ENCODE data around the gene MMP24OS.
A peak's percentile ranks its signal among the peaks of the same experiment; 100 is the strongest.

Gene MMP24OS

GRCh38 chr20:35306931-35307517 lies 29.1 kb upstream of the MMP24OS start:
- DNase-seq (ENCODE audit: low spot score) = peak; percentile 33

DNA sequence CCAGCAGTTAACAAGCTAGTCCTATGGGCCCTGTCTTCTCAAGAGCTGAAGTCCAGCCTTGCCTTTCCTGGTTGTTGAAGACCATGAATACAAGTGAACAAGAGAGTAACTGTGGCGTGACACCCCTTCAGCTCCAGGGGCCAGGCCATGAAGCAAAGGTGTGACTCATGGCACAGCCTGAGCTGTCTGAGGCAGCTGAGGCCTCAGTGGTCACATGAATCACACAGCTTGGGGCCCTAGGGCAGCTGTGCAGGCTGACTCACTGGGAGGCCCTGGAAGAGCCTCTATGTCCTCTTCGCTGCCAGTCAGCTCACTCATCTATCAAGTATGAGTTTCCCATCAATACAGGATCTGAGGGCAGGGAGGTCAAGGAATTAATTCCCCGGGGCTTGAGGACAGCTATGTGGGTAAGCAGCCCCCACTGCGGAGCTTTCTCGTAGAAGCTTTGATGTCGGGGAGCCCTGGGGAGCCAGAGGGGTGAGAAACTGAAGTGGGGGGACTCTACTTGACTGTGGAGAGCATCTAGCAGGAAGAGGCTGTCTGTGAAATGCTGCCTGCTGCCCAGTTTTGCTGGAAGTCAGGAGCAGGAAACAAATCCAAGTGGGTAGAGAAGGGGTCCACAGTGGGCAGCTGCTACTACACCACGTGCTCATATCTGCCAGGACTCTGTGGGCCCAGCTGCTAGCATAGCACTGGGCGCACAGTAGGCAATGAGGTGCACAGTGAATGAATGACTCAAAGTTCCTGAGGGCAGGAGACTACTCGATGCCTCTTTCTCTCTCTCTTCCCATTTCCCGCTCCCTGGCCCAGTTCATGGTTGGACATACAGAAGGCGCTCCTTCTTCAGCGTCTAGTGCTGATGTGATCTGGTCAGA lies 28.0 kb upstream of the MMP24OS start:
- peak; percentile 77 for DNase-seq (ENCODE audit: low spot score)

DNA sequence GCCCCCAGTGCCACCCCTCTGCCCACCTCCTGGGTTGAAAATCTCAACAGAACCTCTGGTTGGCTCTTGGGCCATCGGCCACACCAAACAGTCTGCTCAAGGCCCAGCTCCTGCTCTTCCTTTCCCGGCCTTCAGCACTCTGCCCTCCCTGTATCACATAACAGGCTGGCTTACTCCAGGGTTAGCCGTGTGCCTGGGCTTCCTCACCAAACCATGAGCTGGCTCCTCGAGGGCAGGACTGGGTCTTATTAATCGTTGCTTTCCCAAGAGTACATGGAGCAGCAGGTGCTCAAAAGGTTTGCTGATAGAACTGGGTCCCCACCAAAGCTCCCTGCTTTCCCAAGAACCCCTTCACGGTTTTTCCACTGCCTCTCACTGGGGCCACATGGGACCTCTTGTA lies 27.0 kb upstream of the MMP24OS start:
- DNase-seq (ENCODE audit: low spot score) = no peak

DNA sequence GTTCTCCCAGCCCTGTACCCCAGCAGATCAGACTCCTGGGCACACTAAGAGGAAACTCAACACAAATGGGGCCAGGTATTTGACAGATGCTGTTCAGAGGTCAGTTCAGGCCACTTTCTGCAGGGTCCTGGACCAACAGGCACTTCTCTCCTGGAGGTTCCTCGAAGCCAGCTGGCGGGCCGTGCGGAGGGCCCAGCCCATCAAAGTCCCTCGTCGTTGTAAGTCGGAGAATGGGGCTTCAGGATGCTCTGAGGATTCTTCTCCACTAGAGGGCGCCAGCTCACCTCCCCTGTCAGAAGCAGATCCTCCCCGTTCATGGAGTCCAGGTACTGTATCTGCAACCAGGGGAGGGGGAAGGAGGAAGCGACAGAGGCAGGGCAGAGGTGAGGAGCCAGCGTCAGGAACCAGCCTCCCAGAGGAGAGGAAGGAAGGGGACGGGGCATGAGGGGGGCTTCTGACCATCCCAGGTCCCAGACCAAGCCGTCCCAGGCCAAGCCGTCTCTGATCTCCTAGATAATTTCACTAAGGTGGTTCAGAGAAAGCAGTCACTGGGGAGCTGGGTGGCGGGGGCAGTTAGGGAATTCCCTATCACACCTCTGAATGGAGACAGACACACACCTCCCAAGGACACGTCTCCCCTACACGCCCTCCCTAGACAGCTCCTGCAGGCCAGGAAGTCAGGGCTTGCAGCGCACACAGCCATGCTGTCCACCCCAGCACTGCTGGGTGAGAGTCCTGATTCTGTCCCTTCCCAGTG lies 26.0 kb upstream of the MMP24OS start:
- peak; percentile 83 for DNase-seq (ENCODE audit: low spot score)

DNA sequence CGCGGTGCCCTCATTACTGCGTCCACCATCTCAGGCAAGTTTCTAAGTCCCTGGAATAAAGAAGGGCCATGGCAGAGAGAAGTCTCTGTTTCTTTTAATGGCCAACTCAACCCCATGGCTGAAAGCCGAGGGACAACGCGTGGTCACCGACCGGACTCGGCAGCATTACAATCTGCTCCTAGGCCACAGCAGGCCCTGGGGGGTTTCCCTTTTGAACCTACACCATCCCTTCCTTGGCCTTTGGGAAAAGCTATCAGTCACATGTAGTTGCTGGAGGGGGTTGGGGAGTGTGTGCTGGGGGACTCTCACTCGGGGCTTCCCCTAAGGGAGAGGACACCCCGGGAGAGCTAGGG lies 25.4 kb upstream of the MMP24OS start:
- no peak for DNase-seq (ENCODE audit: low spot score)

GRCh38 chr20:35302421-35303335 lies 24.8 kb upstream of the MMP24OS start:
- no peak for DNase-seq (ENCODE audit: low spot score)

DNA sequence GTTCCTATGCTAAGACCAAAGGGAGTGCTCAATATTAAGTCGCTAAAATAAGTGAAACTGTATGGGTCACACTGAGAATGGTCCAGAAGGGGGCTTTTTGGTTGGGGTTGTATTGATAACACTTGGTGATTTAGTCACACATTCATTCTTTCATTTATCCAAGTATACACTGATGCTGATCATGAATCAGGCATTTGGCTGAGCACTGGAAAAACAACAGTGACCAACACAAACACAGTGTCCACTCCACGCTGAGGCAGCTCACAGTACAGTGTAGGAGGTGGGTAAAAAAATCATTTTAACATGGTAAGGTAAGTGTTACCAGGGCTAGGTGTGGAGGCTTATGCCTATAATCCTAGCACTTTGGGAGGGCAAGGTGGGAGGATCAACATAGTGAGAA lies 23.5 kb upstream of the MMP24OS start:
- DNase-seq (ENCODE audit: low spot score) = no peak

DNA sequence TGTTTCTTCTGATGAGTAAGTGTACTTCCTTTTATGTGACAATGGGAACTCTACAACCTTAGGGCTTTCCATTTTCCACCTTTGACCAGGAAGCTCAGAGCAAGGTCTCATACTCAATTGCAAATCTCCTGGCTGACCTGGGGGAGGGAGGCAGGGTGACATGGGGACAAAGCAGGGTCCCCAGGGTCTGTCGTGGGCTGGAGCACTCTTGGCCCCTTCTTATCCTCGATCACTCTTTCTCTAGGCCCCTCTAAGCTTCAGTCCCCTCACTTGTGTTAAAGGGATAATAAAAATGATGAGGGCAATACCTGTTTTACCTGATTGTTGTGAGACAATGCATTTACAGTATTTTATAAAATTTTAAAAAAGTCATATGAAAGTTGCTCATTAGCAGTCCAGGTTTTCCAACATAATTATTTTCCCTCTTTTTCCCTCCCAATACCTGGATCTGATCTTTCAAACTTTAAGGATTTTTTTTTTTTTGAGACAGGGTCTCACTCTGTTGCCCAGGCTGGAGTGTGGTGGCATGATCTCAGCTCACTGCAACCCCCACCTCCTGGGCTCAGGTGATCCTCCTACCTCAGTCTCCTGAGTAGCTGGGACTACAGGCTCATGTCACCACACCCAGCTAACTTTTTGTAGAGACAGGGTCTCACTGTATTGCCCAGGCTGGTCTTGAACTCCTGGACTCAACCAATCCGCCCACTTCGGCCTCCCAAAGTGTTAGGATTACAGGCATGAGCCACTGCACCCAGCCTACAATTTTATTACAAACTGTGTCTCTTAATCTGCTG lies 22.7 kb upstream of the MMP24OS start:
- DNase-seq (ENCODE audit: low spot score) = no peak

- DNase-seq (ENCODE audit: low spot score) = no peak
Observed at GRCh38 chr20:35299780-35300179, 21.9 kb upstream of the MMP24OS start.

DNA sequence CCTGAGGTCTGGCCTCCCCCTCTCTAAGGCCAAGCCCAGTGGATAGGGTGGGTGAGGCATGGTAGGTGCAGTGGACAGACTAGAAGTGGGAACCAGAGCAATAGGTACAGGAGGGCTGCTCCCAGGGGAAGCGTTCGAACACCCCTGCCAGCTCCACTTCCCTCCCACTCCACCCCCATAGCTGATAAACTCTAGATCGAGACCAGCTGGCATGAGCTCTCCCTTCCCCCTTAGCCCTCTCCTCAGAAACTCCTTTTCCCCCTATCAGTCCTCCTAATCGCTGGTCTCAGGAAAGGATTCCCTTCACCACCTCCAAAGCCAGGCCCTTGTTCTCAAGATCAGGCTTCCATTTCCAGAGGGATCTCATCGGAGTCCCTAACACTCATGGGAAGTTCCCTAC lies 20.3 kb upstream of the MMP24OS start:
- DNase-seq (ENCODE audit: low spot score) = no peak

GRCh38 chr20:35297740-35298139 lies 19.8 kb upstream of the MMP24OS start:
- DNase-seq (ENCODE audit: low spot score) = no peak

DNA sequence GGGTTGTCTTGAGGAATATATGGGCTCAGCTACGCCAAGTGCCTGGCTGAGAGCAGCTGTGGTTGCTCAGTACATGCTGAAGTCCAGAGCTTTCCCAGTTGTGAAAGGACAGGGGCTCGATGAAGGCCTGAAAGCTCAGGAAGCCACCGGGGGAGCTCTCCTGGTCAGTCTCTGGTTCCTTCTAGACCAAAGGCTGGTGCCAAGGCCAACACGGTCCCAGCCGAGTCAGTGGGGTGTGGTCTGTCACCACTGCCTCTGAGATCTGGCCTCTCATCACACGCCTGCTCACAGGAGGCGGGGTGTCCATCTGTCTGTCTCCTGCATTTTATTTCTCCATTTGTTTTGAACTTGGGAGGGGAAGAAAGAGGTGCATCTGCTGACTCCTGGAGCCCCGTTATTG lies 19.2 kb upstream of the MMP24OS start:
- no peak for DNase-seq (ENCODE audit: low spot score)

GRCh38 chr20:35296101-35296554 lies 18.2 kb upstream of the MMP24OS start:
- no peak for DNase-seq (ENCODE audit: low spot score)

- no peak for DNase-seq (ENCODE audit: low spot score)
Observed at GRCh38 chr20:35295674-35296073, 17.8 kb upstream of the MMP24OS start.

GRCh38 chr20:35295058-35295457 lies 17.1 kb upstream of the MMP24OS start:
- no peak for DNase-seq (ENCODE audit: low spot score)

- DNase-seq (ENCODE audit: low spot score) = no peak
Observed at GRCh38 chr20:35294293-35294685, 16.4 kb upstream of the MMP24OS start.

DNA sequence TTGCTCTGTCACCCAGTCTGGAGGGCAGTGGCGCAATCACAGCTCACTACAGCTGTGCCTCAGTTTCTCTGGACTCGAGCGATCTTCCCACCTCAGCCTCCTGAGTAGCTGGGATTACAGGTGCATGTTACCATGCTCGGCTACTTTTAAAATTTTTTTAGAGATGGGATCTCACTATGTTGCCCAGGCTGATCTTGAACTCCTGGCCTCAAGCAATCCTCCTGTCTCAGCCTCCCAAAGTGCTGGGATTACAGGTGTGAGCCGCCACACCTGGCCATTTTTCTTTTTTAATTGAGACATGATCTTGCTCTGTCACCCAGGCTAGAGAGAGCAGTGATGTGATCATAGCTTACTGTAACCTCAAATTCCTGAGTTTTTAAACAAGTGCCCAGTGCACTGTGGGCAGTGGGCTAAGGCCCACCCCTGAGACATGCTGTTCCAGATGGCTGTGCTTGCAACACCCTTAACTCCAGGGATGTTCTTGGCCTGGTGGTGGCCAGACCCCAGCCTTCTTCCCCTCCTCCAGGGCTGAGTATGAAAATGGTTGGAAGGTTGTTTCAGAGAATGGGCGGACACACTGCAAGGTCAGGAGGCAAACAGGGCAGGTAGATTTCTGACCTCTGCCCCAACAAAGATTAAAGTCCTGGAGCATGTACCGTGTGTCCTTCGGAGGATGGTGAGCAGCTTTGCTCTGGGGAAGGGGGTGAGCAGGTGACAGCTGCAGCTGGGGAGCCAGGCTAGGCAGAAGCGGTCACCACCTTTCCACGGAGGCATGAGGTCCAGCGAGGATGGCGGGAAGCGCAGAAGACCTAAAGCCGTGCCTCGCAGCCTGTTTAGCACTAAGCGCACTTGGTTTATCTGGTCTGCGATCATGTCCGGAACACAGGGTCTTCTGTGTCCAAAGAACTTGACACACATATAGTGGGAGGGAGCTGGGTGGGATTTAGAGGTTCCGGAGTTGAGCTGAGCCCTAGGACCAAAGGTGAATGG lies 15.7 kb upstream of the MMP24OS start:
- DNase-seq (ENCODE audit: low spot score) = no peak

DNA sequence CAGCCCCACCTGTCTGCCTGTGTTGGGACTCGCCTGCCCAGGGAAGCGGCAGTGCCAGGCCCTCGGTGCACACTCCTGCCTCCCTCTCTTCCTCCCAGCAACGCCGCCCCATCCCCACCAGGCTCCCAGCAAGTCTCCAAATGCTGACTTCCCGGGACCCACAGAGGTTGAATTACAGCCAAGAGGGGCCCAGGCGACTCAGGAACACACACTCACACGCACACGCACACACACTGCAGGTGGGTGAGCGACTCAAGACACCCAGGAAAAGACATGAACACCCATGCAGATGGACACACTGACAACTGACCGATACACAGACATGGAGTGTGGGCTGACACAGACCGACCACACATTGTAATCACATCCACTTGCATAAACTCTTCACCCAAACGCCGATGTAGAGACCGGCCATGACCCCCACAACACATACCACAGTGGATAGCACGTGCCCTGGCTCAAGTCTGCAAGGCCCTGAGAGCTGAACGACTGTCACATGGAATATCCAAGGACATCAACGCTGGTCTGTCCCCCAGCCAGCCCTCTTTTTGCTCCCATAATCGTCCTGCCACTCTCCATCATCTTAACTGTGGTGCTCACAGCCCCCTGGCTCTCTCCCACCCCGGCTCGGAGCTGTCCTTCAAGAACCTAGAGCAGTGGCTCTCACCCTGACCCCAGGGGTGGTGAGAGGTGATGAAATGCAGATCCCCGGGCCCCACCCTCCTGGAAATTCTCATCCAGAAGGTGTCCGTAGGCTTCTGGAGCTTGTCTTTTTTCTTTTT lies 14.8 kb upstream of the MMP24OS start:
- DNase-seq (ENCODE audit: low spot score) = no peak

All from LoVo (cell line).